Measurements from ENCODE around the gene VAMP1. TPM values are rescaled to one million over a fixed set of nuclear protein-coding genes. Genes with fewer than 3 reads are reported as not detected.
"Not testable (repeated sequence)": the region's sequence is repeated elsewhere in the genome, so short reads cannot be mapped to it uniquely, and the experiment has no call there.

The VAMP1 gene
- total and polyA plus RNA-seq, 2 experiments from 2014 or later: 15.1 to 28.4 TPM

DNA sequence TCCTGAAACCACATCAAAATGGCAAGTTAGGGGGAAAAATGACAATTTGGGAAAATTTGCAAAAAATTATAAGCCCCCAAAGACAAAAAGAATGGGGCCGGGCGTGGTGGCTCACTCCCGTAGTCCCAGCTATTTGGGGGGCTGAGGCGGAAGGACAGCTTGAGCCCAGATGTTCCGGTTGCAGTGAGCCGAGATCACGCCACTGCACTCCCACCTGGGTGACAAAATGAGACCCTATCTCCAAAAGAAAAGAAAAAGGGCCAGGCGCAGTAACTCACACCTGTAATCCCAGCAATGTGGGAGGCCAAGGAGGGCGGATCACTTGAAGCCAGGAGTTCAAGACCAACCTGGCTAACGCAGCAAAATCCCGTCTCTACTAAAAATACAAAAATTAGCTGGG lies 2.0 kb upstream of the VAMP1 start:
- Histone ChIP-seq H3K36me3 (no peaks in the 10 kb centered on the region), H3K9me3 (ENCODE audit: low read depth) (no peaks in the 10 kb centered on the region), H3K4me3 (no peak overlapping the region), H3K4me1 (ENCODE audit: low read depth) (peaks cover 12% of the 10 kb centered on the region), H3K27me3 (no peaks in the 10 kb centered on the region), H3K27ac (no peak overlapping the region)
- DNase-seq (ENCODE audit: low read depth in 1 of 2, low spot score in 1 of 2): no peak
- TF ChIP-seq, protein P1, sequence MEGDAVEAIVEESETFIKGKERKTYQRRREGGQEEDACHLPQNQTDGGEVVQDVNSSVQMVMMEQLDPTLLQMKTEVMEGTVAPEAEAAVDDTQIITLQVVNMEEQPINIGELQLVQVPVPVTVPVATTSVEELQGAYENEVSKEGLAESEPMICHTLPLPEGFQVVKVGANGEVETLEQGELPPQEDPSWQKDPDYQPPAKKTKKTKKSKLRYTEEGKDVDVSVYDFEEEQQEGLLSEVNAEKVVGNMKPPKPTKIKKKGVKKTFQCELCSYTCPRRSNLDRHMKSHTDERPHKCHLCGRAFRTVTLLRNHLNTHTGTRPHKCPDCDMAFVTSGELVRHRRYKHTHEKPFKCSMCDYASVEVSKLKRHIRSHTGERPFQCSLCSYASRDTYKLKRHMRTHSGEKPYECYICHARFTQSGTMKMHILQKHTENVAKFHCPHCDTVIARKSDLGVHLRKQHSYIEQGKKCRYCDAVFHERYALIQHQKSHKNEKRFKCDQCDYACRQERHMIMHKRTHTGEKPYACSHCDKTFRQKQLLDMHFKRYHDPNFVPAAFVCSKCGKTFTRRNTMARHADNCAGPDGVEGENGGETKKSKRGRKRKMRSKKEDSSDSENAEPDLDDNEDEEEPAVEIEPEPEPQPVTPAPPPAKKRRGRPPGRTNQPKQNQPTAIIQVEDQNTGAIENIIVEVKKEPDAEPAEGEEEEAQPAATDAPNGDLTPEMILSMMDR (IDR thresholded peaks at IDR 0.05; ENCODE audit: low read depth, low read length): no peak

DNA sequence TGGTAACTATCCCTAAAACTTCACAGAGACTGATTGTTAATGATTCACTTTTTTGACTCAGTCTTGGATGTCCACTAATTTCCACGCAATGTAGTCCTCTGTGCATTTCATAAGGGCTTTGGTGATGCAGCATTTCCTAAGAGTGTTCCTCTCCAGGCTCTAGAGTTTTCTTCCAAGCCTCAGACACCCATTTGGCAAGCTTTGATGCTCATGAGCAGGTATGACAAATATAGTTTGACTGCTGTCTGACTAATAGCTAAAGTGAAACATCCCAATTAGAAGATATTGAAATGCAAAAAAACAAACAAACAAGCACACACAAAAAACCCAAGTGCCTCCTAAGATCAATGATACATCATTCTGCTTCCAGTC lies 1.5 kb upstream of the VAMP1 start:
- H3K27ac ChIP-seq: no peak overlapping the region
- DNase-seq (ENCODE audit: low read depth in 1 of 2, low spot score in 1 of 2): no peak
- TF ChIP-seq, protein P1 (IDR thresholded peaks at IDR 0.05; ENCODE audit: low read depth, low read length): no peak
- no peaks in the 10 kb centered on the region for H3K9me3 ChIP-seq (ENCODE audit: low read depth)
- no peak overlapping the region for H3K4me3 ChIP-seq
- H3K4me1 ChIP-seq (ENCODE audit: low read depth): peaks cover 12% of the 10 kb centered on the region
- H3K36me3 ChIP-seq: no peaks in the 10 kb centered on the region
- no peaks in the 10 kb centered on the region for H3K27me3 ChIP-seq

DNA sequence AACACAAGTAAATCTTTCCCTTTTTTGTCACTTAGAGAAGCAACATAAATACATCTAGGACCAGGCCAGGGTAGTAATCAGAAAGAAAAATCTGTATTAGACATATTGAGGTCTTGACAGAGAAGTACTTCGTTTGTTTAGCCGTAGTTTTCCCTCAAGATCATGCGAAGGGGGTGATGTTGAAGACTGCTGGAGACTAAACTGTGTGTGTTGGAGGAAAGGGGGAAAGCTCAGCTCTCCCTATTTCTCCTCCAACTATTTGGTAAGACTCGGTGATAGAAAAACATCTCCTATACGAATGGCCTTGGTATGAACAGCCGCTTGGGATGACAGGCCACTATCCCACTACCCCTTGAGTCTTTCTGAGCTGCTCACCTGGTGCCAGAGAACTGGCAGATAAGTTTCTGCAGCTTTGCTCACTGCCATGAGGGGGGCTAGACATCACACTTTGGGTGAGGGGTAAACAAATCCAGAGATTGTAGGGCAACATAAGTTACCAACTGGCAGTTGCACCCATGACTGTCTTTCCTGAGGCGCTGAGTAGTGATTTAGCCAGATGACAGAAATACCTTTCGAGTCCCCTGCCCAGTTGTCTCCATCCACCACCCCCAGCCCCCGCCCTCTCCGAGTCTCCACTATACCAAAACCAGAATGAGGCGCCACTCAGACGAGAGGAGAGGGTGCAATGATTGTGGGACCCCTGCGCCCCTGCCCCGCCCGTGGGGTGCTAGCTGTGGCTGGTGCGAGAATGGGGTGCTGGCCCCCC lies 685 bp downstream of the VAMP1 start:
- peak overlapping the region; percentile 70 for H3K27ac ChIP-seq
- DNase-seq (ENCODE audit: low read depth in 1 of 2, low spot score in 1 of 2): no peak

DNA sequence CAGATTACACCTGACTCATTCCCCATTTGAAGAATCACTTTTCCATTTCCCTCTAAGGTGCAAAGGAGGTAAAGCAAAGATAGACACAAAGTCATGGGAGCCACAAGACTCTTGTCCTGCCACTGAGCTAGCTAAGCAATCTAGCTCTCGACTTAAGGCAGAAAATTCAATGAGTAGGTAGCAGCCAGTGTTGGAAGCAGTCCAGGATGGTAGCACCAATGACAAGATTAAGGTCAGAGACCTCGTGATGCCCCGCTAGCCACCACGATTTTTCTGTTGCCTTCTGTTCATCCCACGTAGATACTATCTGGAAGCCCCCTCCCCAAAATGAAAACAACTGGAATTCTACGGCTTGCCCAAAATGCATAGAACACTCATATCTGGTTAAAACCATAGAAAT lies 1.4 kb downstream of the VAMP1 start:
- H3K4me3 ChIP-seq: no peak overlapping the region
- H3K27me3 ChIP-seq: no peaks in the 10 kb centered on the region
- TF ChIP-seq, protein P1 (IDR thresholded peaks at IDR 0.05; ENCODE audit: low read depth, low read length): no peak
- no peak for DNase-seq (ENCODE audit: low read depth in 1 of 2, low spot score in 1 of 2)
- H3K36me3 ChIP-seq: no peaks in the 10 kb centered on the region
- no peak overlapping the region for H3K27ac ChIP-seq
- H3K4me1 ChIP-seq (ENCODE audit: low read depth): peaks cover 12% of the 10 kb centered on the region
- no peaks in the 10 kb centered on the region for H3K9me3 ChIP-seq (ENCODE audit: low read depth)

More for the DNA sequence above, 685 bp downstream of the VAMP1 start:
- H3K4me1 ChIP-seq (ENCODE audit: low read depth): peaks cover 12% of the 10 kb centered on the region
- peak overlapping the region; percentile 53 for H3K4me3 ChIP-seq
- TF ChIP-seq, protein P1 (IDR thresholded peaks at IDR 0.05; ENCODE audit: low read depth, low read length): no peak
- H3K9me3 ChIP-seq (ENCODE audit: low read depth): no peaks in the 10 kb centered on the region
- no peaks in the 10 kb centered on the region for H3K36me3 ChIP-seq
- no peaks in the 10 kb centered on the region for H3K27me3 ChIP-seq

DNA sequence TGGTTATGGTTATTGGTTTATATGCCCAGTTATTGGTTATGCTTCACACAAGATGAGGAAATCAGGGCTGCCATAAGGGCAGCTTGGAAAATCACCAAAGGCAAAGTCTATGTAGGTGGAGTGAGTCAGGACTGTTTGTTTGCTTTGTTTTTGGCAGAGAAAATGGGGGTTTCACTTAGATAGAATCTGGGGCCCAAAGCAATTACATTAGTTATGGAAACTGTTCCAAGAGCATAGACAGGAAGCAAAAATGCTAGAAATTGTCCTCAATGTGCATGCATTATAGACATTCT lies 2.2 kb downstream of the VAMP1 start:
- Histone ChIP-seq H3K9me3 (ENCODE audit: low read depth) (no peaks in the 10 kb centered on the region), H3K4me1 (ENCODE audit: low read depth) (peaks cover 12% of the 10 kb centered on the region), H3K27ac (no peak overlapping the region), H3K36me3 (peaks cover 4% of the 10 kb centered on the region), H3K4me3 (no peak overlapping the region), H3K27me3 (no peaks in the 10 kb centered on the region)
- TF ChIP-seq, protein P1 (IDR thresholded peaks at IDR 0.05; ENCODE audit: low read depth, low read length): no peak
- no peak for DNase-seq (ENCODE audit: low read depth in 1 of 2, low spot score in 1 of 2)

DNA sequence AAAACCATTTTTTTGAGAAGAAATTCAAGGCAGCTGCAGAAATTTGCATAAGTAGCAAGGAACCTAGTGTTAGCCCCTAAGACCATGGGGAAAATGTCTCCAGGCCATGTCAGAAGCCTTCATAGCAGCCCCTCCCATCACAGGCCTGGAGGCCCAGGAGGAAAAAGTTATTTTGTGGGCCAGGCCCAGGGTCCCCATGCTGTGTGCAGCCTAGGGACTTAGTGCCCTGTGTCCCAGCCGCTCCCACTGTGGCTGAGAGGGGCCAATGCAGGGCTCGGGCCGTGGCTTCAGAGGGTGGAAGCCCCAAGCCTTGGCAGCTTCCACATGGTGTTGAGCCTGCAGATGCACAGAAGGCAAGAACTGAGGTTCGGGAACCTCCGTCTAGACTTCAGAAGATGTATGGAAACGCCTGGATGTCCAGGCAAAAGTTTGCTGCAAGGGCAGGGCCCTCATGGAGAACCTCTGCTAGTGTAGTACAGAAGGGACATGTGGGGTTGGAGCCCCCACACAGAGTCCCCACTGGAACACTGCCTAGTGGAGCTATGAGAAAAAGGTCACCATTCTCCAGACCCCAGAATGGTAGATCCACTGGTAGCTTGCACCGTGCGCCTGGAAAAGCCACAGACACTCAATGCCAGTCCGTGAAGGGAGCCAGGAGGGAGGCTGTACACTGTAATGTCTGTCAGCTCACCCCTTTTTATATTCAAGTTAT lies 2.8 kb downstream of the VAMP1 start:
- H3K4me1 ChIP-seq (ENCODE audit: low read depth): peaks cover 12% of the 10 kb centered on the region
- not testable (repeated sequence) for H3K27me3 ChIP-seq; H3K4me3 ChIP-seq; H3K36me3 ChIP-seq; H3K9me3 ChIP-seq (ENCODE audit: low read depth); DNase-seq (ENCODE audit: low read depth in 1 of 2, low spot score in 1 of 2); H3K27ac ChIP-seq

DNA sequence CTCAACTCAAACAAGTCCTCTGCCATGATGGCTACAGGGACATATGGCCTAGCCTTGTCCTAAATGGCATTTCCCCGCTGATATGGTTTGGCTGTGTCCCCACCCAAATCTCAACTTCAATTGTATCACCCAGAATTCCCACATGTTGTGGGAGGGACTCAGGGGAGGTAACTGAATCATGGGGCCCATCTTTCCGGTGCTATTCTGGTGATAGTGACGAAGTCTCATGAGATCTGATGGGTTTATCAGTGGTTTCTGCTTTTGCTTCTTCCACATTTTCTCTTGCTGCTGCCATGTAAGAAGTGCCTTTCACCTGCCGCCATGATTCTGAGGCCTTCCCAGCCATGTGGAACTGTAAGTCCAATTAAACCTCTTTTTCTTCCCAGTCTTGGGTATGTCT lies 3.7 kb downstream of the VAMP1 start:
- not testable (repeated sequence) for DNase-seq (ENCODE audit: low read depth in 1 of 2, low spot score in 1 of 2); H3K4me3 ChIP-seq; H3K9me3 ChIP-seq (ENCODE audit: low read depth); H3K27ac ChIP-seq; H3K27me3 ChIP-seq; H3K36me3 ChIP-seq
- peaks cover 12% of the 10 kb centered on the region for H3K4me1 ChIP-seq (ENCODE audit: low read depth)
